Amygdala (tissue), 56 donors: ENCODE data around the gene REST.
A peak's percentile ranks its signal among the peaks of the same experiment; 100 is the strongest.
"Not testable (repeated sequence)": the region's sequence is repeated elsewhere in the genome, so short reads cannot be mapped to it uniquely, and the experiment has no call there.

Experiments
- DNase-seq, 56 donors: peaks; one replicate each; lab custom pipeline; 2025; lab: John Stamatoyannopoulos, UW

Gene REST, protein sequence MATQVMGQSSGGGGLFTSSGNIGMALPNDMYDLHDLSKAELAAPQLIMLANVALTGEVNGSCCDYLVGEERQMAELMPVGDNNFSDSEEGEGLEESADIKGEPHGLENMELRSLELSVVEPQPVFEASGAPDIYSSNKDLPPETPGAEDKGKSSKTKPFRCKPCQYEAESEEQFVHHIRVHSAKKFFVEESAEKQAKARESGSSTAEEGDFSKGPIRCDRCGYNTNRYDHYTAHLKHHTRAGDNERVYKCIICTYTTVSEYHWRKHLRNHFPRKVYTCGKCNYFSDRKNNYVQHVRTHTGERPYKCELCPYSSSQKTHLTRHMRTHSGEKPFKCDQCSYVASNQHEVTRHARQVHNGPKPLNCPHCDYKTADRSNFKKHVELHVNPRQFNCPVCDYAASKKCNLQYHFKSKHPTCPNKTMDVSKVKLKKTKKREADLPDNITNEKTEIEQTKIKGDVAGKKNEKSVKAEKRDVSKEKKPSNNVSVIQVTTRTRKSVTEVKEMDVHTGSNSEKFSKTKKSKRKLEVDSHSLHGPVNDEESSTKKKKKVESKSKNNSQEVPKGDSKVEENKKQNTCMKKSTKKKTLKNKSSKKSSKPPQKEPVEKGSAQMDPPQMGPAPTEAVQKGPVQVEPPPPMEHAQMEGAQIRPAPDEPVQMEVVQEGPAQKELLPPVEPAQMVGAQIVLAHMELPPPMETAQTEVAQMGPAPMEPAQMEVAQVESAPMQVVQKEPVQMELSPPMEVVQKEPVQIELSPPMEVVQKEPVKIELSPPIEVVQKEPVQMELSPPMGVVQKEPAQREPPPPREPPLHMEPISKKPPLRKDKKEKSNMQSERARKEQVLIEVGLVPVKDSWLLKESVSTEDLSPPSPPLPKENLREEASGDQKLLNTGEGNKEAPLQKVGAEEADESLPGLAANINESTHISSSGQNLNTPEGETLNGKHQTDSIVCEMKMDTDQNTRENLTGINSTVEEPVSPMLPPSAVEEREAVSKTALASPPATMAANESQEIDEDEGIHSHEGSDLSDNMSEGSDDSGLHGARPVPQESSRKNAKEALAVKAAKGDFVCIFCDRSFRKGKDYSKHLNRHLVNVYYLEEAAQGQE

DNA sequence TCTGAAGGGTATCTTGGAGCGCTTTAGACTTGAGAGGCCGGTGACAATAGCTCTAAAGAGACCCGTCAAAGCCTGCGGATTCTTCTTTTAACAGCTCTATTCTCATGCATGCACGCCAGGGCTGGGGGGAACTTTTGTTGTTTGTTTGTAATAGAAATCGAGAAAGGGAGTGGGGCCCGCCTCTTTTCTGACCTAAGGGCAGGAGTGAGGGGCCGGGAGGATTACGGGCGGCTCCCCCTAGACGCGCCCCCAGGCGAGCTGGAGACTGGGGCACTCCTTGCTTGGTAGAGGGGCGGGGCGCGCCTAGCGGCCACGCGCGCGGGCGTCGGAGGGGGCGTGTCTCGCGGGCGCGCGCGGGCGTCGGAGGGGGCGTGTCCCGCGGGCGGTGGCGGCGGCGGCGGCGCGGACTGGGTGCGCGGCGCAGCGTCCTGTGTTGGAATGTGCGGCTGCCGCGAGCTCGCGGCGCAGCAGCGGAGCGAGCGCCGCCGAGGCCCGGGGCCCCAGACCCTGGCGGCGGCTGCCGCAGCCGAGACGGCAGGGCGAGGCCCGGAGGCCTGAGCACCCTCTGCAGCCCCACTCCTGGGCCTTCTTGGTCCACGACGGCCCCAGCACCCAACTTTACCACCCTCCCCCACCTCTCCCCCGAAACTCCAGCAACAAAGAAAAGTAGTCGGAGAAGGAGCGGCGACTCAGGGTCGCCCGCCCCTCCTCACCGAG is at the start of gene REST:
Gene REST, plus strand, starts transcription at position 412 of the 717 bp plus-strand sequence. CDS start 2,739 bp downstream, outside the sequence.
- peak in 52 of 56 donors; percentile 1 to 78 (median 44) for DNase-seq

DNA sequence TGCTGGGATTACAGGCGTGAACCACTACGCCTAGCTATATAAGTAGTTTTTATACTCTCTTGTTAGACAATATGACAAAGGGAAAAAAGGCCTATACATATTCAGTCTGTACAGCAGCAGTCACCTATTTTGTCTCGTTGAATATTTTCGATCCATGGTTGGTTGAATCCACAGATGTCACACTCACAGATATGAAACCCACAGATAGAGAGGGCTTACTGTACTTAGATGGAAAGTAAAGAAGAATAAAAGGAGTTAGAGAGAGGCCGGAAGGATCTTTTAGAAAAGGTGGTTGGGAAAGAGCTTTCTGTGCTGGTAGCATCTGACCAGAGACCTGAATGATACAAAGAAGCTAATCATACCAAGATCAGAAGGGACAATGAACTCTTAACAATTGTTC is 47.9 kb upstream of the REST start:
- no peak for DNase-seq

DNA sequence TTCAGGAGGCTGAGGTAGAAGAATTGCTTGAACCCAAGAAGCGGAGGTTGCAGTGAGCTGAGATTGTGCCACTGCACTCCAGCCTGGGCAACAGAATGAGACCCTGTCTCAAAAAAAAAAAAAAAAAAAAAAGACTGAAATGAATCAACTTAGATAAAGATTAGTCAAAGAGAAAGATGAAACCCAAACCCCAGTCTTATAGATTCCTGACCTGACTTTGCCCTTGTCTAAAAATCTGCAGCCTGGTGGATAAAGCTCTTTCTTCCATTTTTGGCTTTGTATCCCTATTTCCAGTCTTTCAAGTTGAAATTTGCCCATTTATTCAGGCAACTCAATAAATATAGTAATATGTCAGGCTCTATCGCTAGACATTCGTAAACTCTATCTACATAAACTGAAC is 46.9 kb upstream of the REST start:
- DNase-seq, result no peak

DNA sequence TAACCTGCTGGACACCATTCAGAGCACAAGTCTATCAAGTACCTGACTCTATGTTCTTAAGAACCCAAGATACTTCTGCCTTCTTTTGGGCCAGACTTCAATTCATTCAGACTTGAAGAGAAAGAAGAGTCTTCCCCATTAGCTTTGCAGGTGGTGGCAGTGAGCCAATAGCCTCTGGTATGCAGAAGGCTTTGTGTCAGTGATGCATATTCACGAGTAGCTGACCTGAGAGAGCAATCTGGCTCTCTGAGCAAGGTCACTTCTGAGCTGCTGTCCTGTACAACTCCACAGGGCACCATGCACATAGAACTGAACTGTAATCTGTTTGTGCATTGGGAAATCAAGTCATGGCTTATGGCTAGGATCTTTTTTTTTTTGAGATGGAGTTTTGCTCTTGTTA is 46.3 kb upstream of the REST start:
- DNase-seq, result no peak

DNA sequence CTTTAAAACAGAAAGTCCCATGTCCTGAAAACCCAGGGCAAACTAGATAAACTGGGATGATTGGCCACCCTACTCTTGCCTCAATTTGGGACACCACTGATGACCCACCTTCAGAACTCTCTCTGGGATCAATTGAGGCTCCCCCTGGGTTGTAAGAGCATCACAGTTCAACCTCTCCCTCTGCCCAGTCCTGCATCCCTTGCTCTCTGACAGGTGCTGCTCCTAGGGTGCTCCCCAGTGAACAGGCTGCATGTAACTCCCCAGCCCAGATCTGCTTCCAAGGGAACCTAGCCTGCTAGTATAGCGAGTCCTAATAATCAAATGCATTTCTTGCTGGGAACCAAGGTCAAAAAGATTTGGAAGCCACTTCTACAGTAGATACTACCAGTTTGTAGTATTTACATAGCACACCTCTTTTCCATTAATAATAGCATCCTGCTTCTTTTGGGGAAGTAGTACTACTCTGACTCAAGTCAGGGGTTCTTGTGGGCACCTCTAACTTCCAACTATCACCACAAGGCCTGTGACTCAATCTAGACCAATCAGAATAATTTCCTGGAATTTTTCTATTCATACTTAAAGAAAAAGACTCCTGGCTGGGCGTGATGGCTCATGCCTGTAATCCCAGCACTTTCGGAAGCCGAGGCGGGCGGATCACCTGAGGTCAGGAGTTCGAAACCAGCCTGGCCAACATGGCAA is 44.1 kb upstream of the REST start:
- DNase-seq, result no peak

DNA sequence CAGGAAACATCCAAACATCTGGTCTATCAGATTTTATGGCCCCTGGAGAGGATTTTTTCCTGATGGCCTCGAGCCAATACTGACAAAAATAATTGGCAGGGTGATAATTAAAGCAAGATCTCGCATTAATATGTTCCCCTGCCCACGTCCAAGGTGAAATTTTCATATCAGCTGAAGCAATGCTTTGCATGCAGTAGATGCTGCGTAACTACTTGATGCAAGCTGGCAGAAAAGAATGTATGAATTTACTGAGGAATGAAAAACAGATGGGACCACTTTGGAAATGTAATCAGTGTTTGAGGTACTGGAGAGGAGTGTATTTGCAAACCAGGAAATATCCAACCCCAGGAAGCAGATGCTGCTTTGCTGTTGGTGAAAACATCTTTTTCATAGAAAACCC is 36.8 kb upstream of the REST start:
- no peak for DNase-seq

DNA sequence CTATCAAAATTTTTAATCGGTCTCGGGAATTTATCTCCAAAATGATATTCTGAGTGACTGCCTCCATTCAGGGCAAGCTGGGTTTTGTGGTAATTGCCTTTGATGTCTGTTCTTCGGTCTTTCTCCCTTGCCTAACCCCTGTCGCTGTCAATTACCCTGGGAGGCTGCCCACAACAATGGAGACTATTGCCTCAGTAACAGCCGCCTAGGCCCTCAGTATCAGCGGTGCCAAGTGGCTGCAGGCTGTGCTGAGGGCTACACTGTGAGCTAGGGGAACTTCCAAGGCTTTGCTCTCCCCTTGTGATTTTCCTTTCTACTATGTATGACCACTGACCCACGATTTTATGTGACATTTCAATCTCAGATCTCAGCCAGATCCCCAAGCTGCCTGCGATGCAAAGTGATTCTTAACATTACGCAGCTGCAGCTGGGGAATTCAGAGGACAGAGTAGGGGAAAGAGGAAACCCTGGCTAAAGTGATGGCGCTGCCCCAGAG is 36.3 kb upstream of the REST start:
- DNase-seq, result peak in 36 of 56 donors; percentile 1 to 43 (median 10)

DNA sequence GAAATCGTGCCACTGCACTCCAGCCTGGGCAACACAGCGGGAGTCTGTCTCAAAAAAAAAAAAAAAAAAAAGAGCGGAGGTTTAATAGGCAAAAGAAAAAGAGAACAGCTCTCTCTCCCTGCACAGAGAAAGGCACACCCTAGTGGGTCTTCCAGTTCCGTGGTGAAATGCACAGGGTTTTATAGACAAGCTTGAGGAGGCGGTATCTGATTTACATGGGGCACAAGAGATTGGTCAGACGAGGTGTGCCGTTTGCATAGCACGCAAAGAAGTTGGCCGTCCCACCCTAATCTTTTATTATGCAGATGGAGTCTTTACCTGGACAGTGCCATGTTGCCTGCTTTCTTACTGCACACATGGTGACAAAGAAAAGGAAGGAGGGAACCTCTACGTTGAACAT is 33.5 kb upstream of the REST start:
- no peak for DNase-seq

DNA sequence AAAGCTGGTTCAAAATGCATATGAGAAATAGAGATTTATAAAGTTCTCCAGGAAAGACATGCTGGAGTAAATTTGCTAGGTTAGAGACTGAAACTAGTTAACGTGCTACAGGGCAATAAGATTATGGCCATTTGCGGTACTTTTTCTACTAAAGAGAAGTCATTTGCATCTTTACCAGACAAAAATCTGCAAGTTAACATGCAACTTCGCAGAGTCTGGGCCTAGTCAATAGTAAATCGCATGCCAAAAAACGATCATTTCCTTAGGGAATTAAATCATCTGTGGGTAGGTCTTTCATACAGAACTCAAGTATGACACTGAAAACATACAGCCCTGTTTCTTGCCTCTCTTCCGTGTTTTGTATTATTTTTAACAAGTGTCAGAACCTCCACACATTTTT is 32.8 kb upstream of the REST start:
- DNase-seq, result no peak

DNA sequence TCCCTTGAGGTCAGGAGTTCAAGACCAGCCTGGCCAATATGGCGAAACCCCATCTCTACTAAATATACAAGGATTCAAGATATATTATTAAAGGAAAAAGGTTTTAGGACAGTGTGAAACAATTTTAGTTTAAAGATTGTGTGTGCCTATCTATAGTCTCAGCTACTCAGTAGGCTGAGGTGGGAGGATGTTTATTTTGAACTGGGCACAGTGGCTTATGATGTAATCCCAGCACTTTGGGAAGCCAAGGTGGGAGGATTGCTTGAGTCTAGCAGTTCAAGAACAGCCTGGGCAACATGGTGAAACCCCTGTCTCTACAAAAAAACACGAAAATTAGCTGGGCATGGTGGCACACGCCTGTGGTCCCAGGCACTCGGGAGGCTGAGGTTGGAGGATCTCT is 31.4 kb upstream of the REST start:
- DNase-seq, result no peak

DNA sequence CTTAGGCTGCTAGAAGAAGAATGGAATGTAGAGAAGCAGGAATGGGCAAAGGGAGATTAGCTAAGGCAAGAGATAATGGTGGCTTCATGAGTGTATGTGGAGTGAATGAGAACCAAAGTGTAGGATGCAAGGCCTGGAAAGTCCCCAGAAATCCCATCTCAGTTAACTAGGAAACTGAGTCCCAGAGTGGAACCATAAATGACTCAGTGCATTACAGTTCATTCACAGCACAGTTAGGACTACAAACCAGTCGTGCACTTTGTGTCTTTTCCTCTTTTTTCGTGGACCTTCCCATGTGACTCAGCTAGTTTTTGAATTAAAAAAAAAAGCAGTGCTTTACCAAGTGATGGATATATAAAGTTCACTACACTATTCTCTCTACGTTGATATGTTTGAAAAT is 27.7 kb upstream of the REST start:
- no peak for DNase-seq

DNA sequence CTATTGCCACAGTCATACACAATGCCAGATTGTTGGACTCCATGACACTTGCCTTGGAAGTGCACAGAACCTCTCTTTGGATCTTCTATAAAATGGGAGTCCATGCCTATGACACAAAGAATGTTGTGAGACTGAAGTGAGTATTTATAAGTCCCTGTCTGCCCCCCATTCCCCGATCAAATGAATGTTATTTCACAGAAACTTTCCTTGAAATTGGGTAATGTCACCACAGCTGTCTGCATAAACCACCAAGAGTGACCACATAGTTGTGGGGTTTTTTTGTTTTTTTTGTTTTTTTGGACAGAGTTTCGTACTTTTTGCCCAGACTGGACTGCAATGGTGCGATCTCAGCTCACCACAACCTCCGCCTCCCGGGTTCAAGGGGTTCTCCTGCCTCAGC is 27.1 kb upstream of the REST start:
- no peak for DNase-seq

DNA sequence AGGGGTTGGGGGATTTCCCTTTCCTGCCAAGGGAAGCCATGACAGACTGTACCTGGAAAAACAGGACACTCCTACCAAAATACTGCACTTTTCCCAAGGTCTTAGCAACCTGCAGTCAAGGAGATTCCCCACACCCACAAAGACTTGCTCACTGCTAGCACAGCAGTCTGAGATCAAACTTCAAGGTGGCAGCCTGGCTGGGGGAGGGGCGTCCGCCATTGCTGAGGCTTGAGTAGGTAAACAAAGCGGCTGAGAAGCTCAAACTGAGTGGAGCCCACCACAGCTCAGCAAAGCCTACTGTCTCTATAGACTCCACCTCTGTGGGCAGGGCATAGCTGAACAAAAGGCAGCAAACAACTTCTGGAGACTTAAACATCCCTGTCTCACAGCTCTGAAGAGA is 23.2 kb upstream of the REST start:
- DNase-seq, result not testable (repeated sequence)

DNA sequence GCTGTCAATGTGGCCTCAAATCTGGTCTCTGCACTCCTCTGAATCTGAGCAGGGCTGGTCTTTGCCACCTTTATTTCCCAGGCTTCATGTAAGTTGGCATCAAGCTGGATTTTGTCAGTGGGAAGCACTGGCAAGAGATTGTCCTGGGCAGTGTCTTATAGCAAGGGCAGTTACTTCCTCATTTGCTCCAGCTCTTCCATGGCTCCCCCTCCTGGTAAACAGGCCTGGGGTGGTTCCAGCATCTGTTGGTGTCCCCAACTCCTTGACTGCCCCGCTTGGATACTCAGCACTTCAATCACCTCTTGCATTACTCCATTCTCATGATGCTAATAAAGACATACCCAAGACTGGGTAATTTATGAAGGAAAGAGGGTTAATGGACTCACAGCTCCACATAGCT is 15.0 kb upstream of the REST start:
- no peak for DNase-seq

DNA sequence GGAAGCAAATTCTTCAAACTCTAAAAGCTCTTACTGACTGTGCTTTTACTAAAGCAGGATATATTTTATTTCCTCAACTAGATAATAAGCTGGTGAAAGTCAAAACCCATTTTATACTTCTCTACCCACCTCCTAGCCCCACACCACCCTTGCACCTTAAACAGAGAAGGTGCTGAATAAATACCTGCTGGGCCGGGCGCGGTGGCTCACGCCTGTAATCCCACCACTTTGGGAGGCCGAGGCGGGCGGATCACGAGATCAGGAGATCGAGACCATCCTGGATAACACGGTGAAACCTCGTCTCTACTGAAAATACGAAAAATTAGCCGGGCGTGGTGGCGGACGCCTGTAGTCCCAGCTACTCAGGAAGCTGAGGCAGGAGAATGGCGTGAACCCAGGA is 9.9 kb upstream of the REST start:
- DNase-seq, result not testable (repeated sequence)

DNA sequence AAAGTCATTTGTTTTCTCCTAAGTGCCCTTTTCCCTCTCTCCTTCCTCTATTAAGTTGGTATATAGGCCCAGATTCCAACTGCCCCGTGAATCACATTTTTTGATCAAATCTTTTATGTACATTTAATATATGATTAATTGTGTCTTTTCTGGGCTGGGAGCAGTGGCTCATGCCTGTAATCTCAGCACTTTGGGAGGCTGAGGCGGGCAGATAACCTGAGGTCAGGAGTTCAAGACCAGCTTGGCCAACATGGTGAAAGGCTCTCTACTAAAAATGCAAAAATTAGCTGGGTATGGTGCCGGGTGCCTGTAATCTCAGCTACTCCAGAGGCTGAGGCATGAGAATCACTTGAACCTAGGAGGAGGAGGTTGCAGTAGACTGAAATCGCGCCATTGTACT is 7.5 kb upstream of the REST start:
- DNase-seq, result not testable (repeated sequence)

DNA sequence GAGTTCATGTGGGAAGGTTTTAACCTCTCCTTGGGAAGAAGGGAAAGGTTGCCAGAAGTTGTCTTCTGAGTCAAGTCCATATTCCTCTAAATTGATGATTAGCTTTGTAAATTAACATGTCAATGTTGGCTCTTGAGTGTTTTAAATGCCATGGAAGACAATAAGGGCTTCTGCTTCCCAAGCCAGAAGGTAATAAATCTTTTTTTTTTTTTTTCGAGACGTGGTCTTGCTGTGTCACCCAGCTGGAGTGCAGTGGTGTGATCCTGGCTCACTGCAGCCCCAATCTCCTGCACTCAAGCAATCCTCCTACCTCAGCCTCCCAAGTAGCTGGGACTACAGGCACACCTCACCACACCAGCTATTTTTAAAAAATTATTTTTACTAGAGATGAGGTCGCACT is 5.0 kb upstream of the REST start:
- DNase-seq, result no peak

DNA sequence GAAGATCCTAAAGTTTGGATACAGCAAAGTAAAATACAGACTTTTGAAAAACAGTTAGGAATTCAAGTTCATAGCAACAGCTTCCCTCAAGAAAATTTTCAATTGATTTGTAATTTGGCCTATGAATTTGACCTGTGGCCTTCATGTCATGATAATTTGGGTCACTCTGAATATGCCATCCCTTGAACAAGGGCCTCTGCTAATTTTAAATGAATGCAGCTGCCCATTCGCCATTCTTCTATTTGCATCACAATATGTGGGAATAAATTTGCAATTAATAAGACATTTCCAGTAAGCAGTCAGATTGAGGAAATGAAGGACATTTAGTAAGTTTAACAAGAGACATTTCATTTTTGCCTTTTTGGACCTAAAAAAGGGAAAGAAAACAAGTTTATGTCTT is 1.9 kb upstream of the REST start:
- no peak for DNase-seq

DNA sequence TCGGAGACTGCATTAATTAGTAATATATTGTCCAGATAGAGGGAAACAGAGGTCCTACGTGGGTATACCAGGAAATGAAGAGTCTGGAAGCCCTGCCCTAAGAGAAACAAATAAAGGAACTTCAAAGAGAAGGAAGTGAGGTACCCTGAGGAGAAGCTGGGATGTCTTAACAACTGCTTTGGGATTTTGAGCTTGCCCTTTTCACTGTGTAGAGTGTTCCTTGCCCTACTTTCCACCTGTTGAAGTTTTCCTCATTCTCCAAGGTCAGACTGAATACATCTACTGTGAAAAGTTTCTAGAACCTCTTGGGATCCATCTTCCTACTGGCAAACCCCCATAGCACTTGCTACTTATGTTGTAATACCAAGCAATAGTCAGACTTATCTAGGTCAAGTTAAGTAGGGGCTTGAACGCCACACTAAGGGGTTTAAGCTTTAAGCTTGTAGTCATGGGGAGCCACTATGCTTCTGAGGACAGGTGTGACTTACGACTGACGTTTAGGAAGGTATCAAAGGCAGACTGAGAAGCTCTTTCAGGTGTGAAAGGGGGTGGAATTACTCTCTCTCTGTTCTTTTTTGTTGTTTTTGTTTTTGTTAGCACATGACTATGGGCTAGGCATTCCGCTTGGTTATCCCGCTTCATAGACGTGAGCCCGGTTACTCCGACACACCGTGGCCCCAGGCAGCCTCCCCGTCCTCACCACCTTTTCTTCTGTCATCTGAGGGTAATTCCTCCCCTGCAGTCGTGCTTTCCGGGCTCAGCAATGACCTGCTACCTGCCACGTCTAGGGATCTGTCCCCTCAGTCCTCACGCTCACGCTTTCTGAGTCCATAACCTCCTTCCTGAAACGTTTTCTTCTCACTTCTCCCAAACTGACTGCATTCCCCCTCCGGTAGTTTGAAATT is 959 bp upstream of the REST start:
- no peak for DNase-seq
